ENCODE data around the gene CARHSP1. TPM values are rescaled to one million over a fixed set of nuclear protein-coding genes. Genes with fewer than 3 reads are reported as not detected.

Gene CARHSP1
- polyA plus RNA-seq, 1 donor (not counting 4 experiments of a cell fraction or from before 2014, with no cell fraction given), result 61.9 TPM

DNA sequence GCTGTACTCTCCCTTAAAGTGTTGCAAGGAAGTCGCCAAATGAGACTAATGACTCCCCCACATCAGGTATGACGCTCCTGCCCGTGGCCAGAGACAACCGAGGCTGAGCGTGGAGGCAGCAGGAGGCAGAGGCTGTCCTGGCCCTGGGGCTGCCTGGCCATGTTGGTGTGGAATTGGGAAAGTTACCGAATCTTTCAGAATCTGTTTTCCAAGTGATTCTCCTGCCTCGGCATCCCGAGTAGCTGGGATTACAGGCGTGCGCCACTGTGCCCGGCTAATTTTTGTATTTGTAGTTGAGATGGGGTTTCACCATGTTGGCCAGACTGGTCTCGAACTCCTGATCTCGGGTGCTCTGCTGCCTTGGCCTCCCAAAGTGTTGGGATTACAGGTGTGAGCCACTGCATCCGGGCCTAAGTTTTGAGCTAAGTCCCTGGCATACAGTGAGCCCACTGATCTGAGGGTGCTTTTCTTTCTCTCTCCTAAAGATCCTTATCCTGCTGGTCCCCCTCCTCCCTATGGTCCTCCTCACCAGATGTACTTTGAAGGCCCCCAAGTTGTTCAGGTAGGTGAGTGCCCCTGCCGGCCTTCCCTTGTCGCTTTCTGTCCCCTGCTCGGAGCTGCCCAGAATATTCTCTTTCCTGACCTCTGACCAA is 14.0 kb upstream of the CARHSP1 start:
- TF ChIP-seq EZH2 (IDR thresholded peaks at IDR 0.05; ENCODE audit: low read length), result no peak
- no peak for TF ChIP-seq CTCF (optimal IDR thresholded peaks at IDR 0.05 in 1 of 3, IDR thresholded peaks at IDR 0.05 in 1 of 3, conservative IDR thresholded peaks at IDR 0.05 in 1 of 3; ENCODE audit: extremely low read depth in 1 of 3, insufficient read depth in 2 of 3, low read length in 3 of 3)
- Histone ChIP-seq H3K27me3 (ENCODE audit: control insufficient read depth, extremely low read depth, insufficient read depth, low read length) (no peaks in the 10 kb centered on the region), H3K9me1 (ENCODE audit: control insufficient read depth, extremely low read depth, insufficient read depth, low read length) (no peaks in the 10 kb centered on the region), H3K36me3 (ENCODE audit: control insufficient read depth in 2 of 2, extremely low read depth in 1 of 2, insufficient read depth in 2 of 2, low read length in 2 of 2) (no peaks in the 10 kb centered on the region), H2AFZ (ENCODE audit: control insufficient read depth, low read length) (no peak overlapping the region), H3K9ac (ENCODE audit: control insufficient read depth, extremely low read depth, insufficient read depth, low read length) (no peak overlapping the region), H4K20me1 (ENCODE audit: control insufficient read depth, extremely low read depth, insufficient read depth, low read length) (peaks cover 8% of the 10 kb centered on the region), H3K4me3 (ENCODE audit: control insufficient read depth in 2 of 3, extremely low read depth in 1 of 3, insufficient read depth in 2 of 3, low read depth in 1 of 3, low read length in 3 of 3) (no peak overlapping the region), H3K27ac (ENCODE audit: control insufficient read depth, insufficient read depth, low read length) (no peak overlapping the region), H3K4me1 (ENCODE audit: control insufficient read depth, extremely low read depth, insufficient read depth, low read length) (peaks cover 41% of the 10 kb centered on the region), H3K79me2 (ENCODE audit: control insufficient read depth, insufficient read depth, low read length) (no peaks in the 10 kb centered on the region), H3K9me3 (ENCODE audit: control insufficient read depth, low read depth, low read length) (no peaks in the 10 kb centered on the region), H3K4me2 (ENCODE audit: control insufficient read depth, extremely low read depth, insufficient read depth, low read depth, low read length) (no peak overlapping the region)
- FAIRE-seq (no peak), DNase-seq (ENCODE audit: low read depth, low spot score) (no peak)
- dilution Hi-C loops (cut with MboI; ENCODE audit: extremely low pct_ligation_motif_present, low sequenced_read_pairs), result no loop called here

- no peak within 1 kb of the TSS for H2AFZ ChIP-seq (ENCODE audit: control insufficient read depth, low read length)
- H3K4me2 ChIP-seq (ENCODE audit: control insufficient read depth, extremely low read depth, insufficient read depth, low read depth, low read length), result no peak within 1 kb of the TSS
- H3K9ac ChIP-seq (ENCODE audit: control insufficient read depth, extremely low read depth, insufficient read depth, low read length), result no peak within 1 kb of the TSS
- no peaks in the 10 kb centered on the region for H3K27me3 ChIP-seq (ENCODE audit: control insufficient read depth, extremely low read depth, insufficient read depth, low read length)
- TF ChIP-seq EZH2 (IDR thresholded peaks at IDR 0.05; ENCODE audit: low read length) (no peak), CTCF (optimal IDR thresholded peaks at IDR 0.05 in 1 of 3, IDR thresholded peaks at IDR 0.05 in 1 of 3, conservative IDR thresholded peaks at IDR 0.05 in 1 of 3; ENCODE audit: extremely low read depth in 1 of 3, insufficient read depth in 2 of 3, low read length in 3 of 3) (no peak)
- peaks cover 8% of the 10 kb centered on the region for H4K20me1 ChIP-seq (ENCODE audit: control insufficient read depth, extremely low read depth, insufficient read depth, low read length)
- FAIRE-seq (no peak), DNase-seq (ENCODE audit: low read depth, low spot score) (no peak)
- H3K9me3 ChIP-seq (ENCODE audit: control insufficient read depth, low read depth, low read length), result no peaks in the 10 kb centered on the region
- peaks cover 46% of the 10 kb centered on the region for H3K4me1 ChIP-seq (ENCODE audit: control insufficient read depth, extremely low read depth, insufficient read depth, low read length)
- no peak within 1 kb of the TSS for H3K27ac ChIP-seq (ENCODE audit: control insufficient read depth, insufficient read depth, low read length)
- H3K9me1 ChIP-seq (ENCODE audit: control insufficient read depth, extremely low read depth, insufficient read depth, low read length), result no peaks in the 10 kb centered on the region
- H3K4me3 ChIP-seq (ENCODE audit: control insufficient read depth in 2 of 3, extremely low read depth in 1 of 3, insufficient read depth in 2 of 3, low read depth in 1 of 3, low read length in 3 of 3), result no peak within 1 kb of the TSS
- dilution Hi-C loops (cut with MboI; ENCODE audit: extremely low pct_ligation_motif_present, low sequenced_read_pairs), result no loop called here
- H3K36me3 ChIP-seq (ENCODE audit: control insufficient read depth in 2 of 2, extremely low read depth in 1 of 2, insufficient read depth in 2 of 2, low read length in 2 of 2), result no peaks in the 10 kb centered on the region
- no peaks in the 10 kb centered on the region for H3K79me2 ChIP-seq (ENCODE audit: control insufficient read depth, insufficient read depth, low read length)
Measured at GRCh38 chr16:8882041-8882617, 13.3 kb upstream of the CARHSP1 start, which contains the start of gene LITAFD. Gene LITAFD (plus strand): TSS chr16:8882351. CDS start chr16:8884356, 2,005 bp downstream.
